Measurements from ENCODE around the gene FOXD3. TPM values are rescaled to one million over a fixed set of nuclear protein-coding genes. Genes with fewer than 3 reads are reported as not detected.

The FOXD3 gene
- total RNA-seq, 1 experiment from 2014 or later: 25.8 TPM

GRCh38 chr1:63350320-63350719 lies 28.0 kb downstream of the FOXD3 start:
- no CpG with 5 or more reads among the region's 5 CpGs for WGBS (ENCODE audit: extremely low coverage, insufficient read length, low lambda C conversion rate)
- H4K8ac ChIP-seq (replicated peaks; ENCODE audit: insufficient read length, low read depth, low read length): no peak overlapping the region
- no peaks in the 10 kb centered on the region; the same call in 1 of the 2 replicates for H3K27me3 Mint-ChIP-seq (ENCODE audit: low read depth)
- H3K23me2 ChIP-seq (ENCODE audit: insufficient read length, low read depth, low read length, poor library complexity, severe bottlenecking): no peaks in the 10 kb centered on the region
- H2AK5ac ChIP-seq (ENCODE audit: insufficient read length, low read length): no peak overlapping the region
- H3K4me2 ChIP-seq (ENCODE audit: insufficient read depth, insufficient read length, low read length): no peak overlapping the region
- H4K91ac ChIP-seq (ENCODE audit: insufficient read length, low read depth, low read length): no peak overlapping the region
- H3K14ac ChIP-seq (ENCODE audit: insufficient read depth, low read length): no peak overlapping the region
- no peak overlapping the region for H3T11ph ChIP-seq (ENCODE audit: low read length)
- no peak overlapping the region for H2AFZ ChIP-seq (ENCODE audit: low read length)
- no peaks in the 10 kb centered on the region for H3K79me2 ChIP-seq (ENCODE audit: insufficient read depth, low read length)
- H3K4me1 Mint-ChIP-seq: peaks cover 2 to 10% of the 10 kb centered on the region in 2 experiments; a peak in 2 of 4 replicates
- no peak overlapping the region for H3K18ac ChIP-seq (ENCODE audit: insufficient read length, low read depth, low read length)
- no peak overlapping the region for H3K27ac ChIP-seq (ENCODE audit: insufficient read length, low read depth, low read length)
- no peak overlapping the region for H3K27ac Mint-ChIP-seq
- no peak overlapping the region for H2BK20ac ChIP-seq (ENCODE audit: low read depth, low read length, poor library complexity, severe bottlenecking)
- no peaks in the 10 kb centered on the region for H3K27me3 ChIP-seq (ENCODE audit: insufficient read depth, low read length)
- no peaks in the 10 kb centered on the region for H3K36me3 Mint-ChIP-seq (ENCODE audit: insufficient read depth in 1 of 3, low read depth in 3 of 3)
- no peaks in the 10 kb centered on the region; a peak in 1 of 5 replicates for H3K9me3 Mint-ChIP-seq
- H2BK120ac ChIP-seq (ENCODE audit: low read depth, low read length, poor library complexity, severe bottlenecking): no peak overlapping the region
- H2BK12ac ChIP-seq (ENCODE audit: insufficient read length, low read depth, low read length): no peak overlapping the region
- no peak overlapping the region for H3K23ac ChIP-seq (ENCODE audit: insufficient read length, low read depth, low read length)
- no peak for TF ChIP-seq CTCF (conservative IDR thresholded peaks at IDR 0.05)
- no peaks in the 10 kb centered on the region for H3K79me1 ChIP-seq (ENCODE audit: insufficient read depth, low read depth, low read length, poor library complexity, severe bottlenecking)
- H3K56ac ChIP-seq (ENCODE audit: insufficient read length, low read depth, low read length): no peak overlapping the region
- H3K4me3 Mint-ChIP-seq: no peak overlapping the region
- no peak overlapping the region for H4K5ac ChIP-seq (ENCODE audit: insufficient read length, low read depth, low read length)
- H3K4me1 ChIP-seq (ENCODE audit: insufficient read depth, low read length): peaks cover 3% of the 10 kb centered on the region; the same call in 1 of the 2 replicates
- no peak overlapping the region for H3K4ac ChIP-seq (ENCODE audit: low read depth, low read length)
- H2BK5ac ChIP-seq (ENCODE audit: insufficient read length, low read length): no peak overlapping the region
- H2BK15ac ChIP-seq (ENCODE audit: low read depth, low read length): no peak overlapping the region
- no peaks in the 10 kb centered on the region for H4K20me1 ChIP-seq (ENCODE audit: control insufficient read depth, insufficient read depth, insufficient read length)
- no peak for DNase-seq
- H3K9me3 ChIP-seq (ENCODE audit: control insufficient read depth, low read depth, low read length): no peaks in the 10 kb centered on the region
- H3K9ac ChIP-seq (ENCODE audit: extremely low read depth, insufficient read length, low read length): no peak overlapping the region

Measured in H9 (cell line).